HG02642 (cell line): ENCODE results near the gene PARP15.
"Not testable (repeated sequence)": the region's sequence is repeated elsewhere in the genome, so short reads cannot be mapped to it uniquely, and the experiment has no call there.

ENCODE experiments used
- ATAC-seq: cut with Tn5 transposase; IDR thresholded peaks from one replicate; pipeline ENCODE4 v1.9.1; 2021; ENCODE audit warnings: mild to moderate bottlenecking; ENCODE audit not compliant: unreplicated experiment, poor library complexity

Gene PARP15

GRCh38 chr3:122612696-122613095 lies 35.2 kb downstream of the PARP15 start:
- ATAC-seq, result no peak

DNA sequence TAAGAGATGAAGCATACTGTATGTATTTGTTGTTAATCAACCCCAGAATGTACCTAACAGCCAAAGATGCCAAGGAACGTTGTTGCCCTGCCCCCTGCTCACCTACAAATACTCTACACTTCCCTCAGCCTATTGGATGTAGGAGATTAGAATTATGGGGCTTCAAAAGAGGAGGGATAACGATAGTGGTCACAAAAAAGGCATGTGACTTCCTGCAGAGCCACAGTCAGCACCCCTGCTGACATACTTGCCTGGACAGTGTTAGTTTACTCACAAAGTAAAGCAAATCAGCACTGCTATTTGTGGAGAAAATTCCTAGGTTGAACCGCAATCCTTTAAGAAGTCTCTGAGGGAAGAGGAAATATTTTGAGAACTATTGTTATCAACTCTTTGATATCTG lies 37.9 kb downstream of the PARP15 start:
- ATAC-seq, result no peak

- ATAC-seq, result no peak
Measured at GRCh38 chr3:122618614-122619013, 41.2 kb downstream of the PARP15 start.

GRCh38 chr3:122619040-122619439 lies 41.6 kb downstream of the PARP15 start:
- no peak for ATAC-seq

DNA sequence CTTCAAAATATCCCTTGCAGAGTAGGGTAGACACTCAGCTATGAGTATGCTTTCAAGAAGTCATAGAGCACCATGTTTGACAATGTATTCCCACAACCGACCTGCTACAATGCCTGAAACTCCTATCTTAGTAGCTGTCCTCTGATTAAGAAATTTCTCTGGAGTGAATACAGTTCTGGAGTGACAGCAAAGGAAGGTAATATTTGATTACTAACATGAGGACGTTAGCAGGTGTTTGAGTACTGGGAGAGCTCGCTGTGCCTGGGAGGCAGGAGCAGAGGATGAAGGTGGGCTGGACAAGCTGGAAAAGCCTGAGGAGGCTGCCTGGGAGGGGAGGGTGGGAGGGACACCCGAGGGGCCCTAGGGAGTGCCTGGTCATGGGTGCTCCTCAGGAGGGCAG lies 42.9 kb downstream of the PARP15 start:
- ATAC-seq, result no peak

DNA sequence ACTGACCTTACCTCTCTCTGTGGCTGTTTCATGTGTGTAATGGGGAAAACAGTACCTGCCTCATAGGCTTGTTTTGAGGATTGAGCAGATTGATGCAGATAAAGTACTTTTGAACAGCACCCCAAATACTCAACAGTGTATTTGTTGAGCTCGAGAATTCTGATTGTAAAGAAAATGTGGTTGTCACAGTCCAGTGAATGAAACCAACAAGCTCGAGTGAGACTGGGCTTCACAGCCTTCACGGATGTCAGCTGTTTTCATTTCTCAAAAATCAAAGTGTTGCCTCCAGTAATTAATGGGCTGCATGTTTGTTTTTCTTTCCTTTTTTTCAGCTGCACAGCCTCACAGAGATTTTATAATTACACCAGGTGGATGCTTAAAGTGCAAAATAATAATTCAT lies 43.7 kb downstream of the PARP15 start:
- peak; percentile 50 for ATAC-seq

DNA sequence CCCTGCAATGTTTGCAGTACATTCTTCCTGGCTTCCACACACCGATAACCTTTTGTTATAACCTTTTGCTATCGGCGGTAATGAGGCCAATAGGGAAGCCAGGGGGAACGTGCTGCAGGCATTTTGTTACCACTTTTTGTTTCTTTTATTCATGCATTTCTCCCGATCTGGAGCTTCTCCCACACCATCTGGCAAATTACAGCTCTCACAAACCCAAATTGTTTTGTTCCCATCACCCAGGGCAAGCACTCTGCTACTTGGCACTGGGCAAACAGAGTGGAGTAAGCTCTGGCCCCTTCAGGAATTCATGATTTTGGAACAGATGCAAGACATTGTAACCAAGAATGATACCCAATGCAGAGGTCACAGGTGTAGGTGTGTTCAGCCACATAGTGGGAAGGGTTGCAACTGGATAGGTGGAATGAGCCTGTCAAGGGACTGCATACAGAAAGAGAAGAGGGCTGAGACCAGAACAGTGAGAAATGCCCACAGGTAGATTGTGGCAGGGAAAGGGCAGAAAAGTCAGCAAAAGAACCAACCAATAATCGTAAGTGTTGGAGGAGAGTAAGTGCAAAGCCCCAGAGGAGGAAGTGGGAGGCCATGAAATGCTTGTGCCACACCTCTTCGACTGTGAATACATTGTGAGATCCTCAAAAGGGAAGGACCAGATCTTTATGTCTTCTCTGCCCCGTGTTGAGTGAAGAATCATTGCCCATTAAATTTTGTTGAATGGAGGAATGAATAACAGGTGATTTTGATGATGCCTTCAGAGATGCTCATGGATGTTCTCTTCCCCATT lies 45.8 kb downstream of the PARP15 start:
- no peak for ATAC-seq

DNA sequence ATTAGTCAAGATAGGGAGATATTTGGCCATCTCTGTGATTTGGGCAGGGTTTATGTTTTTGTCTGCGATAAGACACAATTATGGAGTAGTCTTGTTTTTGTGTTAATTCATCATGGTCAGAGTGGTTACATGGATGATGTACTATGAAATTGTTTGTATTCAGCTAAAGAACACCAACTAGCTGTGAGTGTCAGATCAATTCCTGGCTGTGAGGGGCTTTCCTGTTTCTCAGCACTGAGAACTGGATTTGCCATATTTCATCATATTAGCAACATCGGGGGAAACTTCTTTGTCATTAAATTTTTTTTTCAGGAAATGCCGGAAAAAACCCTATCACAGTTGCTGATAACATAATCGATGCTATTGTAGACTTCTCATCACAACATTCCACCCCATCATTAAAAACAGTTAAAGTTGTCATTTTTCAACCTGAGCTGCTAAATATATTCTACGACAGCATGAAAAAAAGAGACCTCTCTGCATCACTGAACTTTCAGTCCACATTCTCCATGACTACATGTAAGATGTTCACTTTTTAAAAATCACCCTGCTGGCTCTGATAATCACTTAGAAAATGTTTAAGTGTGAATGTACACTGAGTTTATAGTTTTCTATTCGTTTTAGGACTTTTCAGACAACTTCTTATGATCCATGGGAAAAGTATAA lies 49.2 kb downstream of the PARP15 start:
- no peak for ATAC-seq

GRCh38 chr3:122627301-122627700 lies 49.9 kb downstream of the PARP15 start:
- ATAC-seq, result no peak

GRCh38 chr3:122628567-122628966 lies 51.1 kb downstream of the PARP15 start:
- no peak for ATAC-seq

DNA sequence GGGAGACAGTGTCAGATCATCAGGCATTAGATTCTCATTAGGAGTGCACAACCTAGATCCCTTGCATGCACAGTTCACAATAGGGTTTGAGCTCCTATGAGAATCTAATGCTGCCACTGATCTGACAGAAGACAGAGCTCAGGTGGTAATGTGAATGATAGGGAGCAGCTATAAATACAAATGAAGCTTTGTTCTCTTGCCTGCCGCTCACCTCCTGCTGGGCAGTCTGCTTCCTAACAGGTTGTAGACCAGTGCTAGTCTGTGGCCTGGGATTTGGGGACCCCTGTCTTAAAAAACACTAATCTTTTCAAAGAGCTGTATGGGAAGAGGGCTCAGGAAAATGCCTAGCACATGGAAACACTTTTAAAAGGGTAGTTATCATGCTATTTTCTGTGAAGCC lies 52.3 kb downstream of the PARP15 start:
- no peak for ATAC-seq

DNA sequence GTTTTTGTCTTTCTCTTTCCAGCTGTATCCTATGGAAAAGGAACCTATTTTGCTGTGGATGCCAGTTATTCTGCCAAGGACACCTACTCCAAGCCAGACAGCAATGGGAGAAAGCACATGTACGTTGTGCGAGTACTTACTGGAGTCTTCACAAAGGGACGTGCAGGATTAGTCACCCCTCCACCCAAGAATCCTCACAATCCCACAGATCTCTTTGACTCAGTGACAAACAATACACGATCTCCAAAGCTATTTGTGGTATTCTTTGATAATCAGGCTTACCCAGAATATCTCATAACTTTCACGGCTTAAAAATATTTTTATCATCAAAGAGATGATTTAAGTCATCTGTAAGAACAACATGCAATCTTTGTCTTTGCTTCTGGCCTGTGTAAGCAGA lies 58.3 kb downstream of the PARP15 start:
- ATAC-seq, result no peak

DNA sequence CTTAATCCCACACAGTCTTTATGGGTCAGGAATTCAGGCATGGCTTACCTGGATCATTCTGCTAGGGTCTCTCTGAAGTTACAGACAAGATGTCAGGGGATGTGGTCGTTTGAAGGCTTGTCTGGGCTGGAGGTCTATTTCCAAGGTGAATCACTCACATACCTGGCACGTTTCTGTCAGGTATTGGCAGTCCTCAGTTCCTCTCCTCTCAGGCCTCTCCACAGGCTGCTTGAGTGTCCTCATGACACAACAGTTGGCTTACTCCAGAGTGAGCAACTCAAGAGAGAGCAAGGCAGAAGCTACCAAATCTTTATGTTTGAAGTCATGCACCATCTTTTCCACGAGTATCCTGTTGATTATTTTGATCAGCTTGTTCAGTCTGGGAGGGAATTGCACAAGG lies 59.2 kb downstream of the PARP15 start:
- ATAC-seq, result no peak

DNA sequence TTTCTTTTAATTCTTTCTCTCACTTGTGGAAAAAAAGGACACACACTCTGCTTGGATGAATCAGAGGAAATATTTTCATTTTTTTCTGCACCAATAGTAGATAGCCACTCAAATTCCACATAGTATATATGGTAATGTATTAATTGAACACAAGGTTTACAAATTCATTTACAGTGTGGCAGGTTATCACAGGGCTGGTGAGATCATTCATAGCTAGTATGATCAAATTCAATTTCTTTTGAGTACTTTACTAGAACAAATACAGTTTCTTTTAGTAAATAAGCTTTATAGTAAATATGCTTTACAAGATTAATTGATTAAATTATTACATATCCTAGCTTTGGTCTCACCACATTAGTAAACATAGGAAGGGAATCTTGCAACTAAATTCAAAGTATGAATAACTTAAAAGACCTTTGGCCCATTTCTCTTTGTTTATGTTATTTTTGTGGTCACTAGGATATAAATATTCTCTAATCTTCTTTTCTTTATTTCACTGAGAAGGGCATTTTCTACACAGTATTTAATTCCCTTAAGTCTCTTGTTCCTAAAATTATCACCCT lies 63.1 kb downstream of the PARP15 start:
- ATAC-seq, result no peak

- ATAC-seq, result peak; percentile 80
Measured at GRCh38 chr3:122642935-122643334, 65.5 kb downstream of the PARP15 start.

DNA sequence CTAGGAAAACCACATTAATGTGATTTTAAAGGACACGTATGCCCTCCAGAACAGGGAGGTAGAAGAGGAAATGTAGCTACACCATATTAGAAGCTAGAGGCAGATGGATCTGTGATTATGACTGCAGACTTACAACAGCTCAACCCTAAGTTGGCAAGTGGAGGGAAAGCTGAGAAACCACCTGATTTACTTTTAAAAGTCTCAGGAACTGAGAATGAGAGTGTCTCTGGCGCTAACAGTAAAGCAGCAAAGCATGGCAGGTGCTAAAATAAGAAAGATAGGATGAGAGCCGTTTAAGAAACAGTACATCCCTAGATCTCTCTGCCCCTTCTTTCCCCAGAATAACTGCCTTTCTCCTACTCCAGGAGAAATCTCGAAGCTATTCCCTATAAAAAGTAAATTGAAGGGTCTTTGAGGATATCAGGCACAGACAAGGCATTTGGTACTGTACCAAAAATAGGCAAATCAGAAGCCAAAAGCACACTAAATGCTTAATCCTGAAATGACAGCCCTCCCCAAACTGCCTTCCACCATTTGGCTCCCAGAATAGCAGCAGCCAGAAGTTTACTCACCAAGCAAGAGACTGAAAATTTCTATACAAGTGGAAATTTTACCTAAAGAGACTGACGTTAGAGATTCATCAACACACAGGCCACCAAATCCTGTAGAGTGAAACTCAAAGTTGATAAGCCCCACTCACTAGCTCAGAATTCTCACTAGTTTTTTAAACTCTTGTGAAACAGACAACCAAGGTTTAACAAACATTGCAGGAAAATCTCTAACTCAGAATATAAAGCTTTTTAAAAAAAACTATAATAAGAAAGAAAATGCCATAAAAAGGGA lies 68.9 kb downstream of the PARP15 start:
- no peak for ATAC-seq

DNA sequence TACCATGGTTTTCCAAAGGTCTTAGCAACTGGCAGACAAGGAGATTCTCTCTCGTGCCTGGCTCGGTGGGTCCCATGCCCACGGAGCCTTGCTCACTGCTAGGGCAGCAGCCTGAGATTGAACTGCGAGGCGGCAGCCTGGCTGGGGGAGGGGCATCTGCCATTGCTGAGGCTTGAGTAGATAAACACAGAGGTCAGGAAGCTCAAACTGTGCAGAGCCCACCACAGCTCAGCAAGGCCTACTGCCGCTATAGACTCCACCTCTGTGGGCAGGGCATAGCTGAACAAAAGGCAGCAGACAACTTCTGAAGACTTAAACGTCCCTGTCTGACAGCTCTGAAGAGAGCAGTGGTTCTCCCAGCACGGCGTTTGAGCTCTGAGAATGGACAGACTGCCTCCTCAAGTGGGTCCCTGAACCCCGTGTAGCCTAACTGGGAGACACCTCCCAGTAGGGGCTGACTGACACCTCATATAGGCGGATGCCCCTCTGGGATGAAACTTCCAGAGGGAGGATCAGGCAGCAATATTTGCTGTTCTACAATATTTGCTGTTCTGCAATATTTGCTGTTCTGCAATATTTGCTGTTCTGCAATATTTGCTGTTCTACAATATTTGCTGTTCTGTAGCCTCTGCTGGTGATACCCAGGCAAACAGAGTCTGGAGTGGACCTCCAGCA lies 73.9 kb downstream of the PARP15 start:
- not testable (repeated sequence) for ATAC-seq

- ATAC-seq, result not testable (repeated sequence)
Measured at GRCh38 chr3:122651962-122652361, 74.5 kb downstream of the PARP15 start.

- ATAC-seq, result not testable (repeated sequence)
Measured at GRCh38 chr3:122658336-122658735, 80.9 kb downstream of the PARP15 start.

DNA sequence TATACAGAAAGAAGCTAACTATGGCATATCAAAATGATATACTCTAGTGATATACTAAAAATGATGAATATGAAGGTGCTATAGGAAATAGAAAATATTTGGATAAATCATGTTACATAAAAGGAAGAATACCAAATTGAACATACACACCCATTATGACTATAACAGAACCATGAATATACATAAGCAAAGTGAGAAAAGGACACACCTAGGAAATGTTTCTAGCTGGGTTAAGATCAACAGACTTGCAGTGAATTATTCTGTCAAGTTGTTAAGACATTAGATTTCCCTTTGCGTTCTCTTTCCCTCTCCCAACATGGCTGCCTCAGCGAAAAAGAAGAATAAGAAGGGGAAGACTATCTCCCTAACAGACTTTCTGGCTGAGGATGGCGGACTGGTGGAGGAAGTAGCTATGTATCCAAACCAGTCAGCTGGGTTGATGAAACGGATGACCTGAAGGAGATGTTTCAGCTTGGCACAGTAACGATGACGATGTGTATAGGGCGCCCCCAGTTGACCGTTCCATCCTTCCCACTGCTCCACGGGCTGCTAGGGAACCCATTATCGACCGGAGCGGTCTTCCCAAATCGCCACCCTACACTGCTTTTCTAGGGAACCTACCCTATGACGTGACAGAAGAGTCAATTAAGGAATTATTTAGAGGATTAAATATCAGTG lies 83.0 kb downstream of the PARP15 start:
- ATAC-seq, result no peak
